ENCODE measurements around the gene GALNTL6.

GRCh38 chr4:172628263-172628662 is 815.1 kb downstream of the GALNTL6 start:
- TF ChIP-seq MYC (IDR thresholded peaks at IDR 0.05; ENCODE audit: low read depth, low read length) (no peak), CTCF (IDR thresholded peaks at IDR 0.05; ENCODE audit: extremely low read depth in 1 of 2, insufficient read depth in 1 of 2, low read depth in 1 of 2, low read length in 2 of 2) (no peak), POLR2AphosphoS5 (IDR thresholded peaks at IDR 0.05; ENCODE audit: insufficient read depth, low read depth, low read length) (no peak), POLR2A (IDR thresholded peaks at IDR 0.05; ENCODE audit: low read depth, low read length) (no peak), EZH2 (IDR thresholded peaks at IDR 0.05; ENCODE audit: borderline replicate concordance, low read depth, low read length, severe bottlenecking) (no peak)

Data from endothelial cell of umbilical vein (primary cell).